ENCODE data around the gene FAM3A. TPM values are rescaled to one million over a fixed set of nuclear protein-coding genes. Genes with fewer than 3 reads are reported as not detected.

Gene FAM3A
- total RNA-seq, 1 experiment from 2014 or later: 88.8 TPM

DNA sequence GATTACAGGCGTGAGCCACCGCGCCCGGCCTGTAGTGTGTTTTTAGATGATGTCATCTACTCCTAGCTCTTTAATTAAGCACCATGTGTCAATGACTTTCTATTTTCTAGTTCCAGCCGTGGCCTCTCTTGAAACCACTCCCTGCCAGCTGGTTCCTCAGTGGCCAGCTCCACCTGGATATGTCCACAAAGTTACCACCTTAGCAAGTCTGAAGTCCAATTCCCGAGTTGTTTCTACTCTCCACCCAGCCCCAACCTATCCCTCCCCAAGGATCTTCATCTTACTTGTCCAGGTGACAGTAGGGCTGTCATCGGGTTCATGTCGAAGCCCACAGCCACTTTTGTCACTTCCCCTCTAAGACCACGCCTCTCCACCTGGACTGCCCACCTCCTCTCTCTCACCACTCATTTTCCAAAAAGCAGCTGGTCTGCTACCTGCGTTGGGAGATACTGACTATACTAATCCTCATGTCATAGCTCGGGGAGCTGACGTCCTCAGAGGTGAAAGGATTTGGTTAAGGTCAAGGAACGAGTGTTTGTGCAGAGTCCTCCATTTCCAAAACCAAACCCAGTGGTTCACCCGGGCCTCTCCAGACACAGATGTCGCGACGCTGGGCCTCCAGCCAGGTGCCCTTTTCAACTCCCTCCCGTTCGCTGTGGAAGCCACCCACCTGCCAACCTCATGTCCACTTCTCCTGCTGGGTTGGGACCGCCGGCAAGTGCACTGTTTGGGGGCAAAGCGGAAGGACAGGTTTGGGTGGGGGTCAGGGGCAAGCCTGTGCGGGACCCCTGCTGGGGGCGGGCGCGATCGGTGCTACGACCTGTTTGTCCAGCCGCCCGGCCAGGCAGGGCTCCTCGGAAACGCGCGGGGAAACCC lies 704 bp downstream of the FAM3A start:
- H3K36me3 ChIP-seq (ENCODE audit: control insufficient read depth, insufficient read depth, low read length): no peaks in the 10 kb centered on the region
- ATAC-seq: peak; percentile 7
- TF ChIP-seq TCF7L2 (IDR thresholded peaks at IDR 0.05; ENCODE audit: low read depth, low read length) (no peak), SIN3A (IDR thresholded peaks at IDR 0.05; ENCODE audit: borderline replicate concordance, insufficient read depth, low read depth, low read length) (no peak), POLR2AphosphoS5 (IDR thresholded peaks at IDR 0.05; ENCODE audit: low read depth, low read length) (no peak)
- TF ChIP-seq, protein P1, sequence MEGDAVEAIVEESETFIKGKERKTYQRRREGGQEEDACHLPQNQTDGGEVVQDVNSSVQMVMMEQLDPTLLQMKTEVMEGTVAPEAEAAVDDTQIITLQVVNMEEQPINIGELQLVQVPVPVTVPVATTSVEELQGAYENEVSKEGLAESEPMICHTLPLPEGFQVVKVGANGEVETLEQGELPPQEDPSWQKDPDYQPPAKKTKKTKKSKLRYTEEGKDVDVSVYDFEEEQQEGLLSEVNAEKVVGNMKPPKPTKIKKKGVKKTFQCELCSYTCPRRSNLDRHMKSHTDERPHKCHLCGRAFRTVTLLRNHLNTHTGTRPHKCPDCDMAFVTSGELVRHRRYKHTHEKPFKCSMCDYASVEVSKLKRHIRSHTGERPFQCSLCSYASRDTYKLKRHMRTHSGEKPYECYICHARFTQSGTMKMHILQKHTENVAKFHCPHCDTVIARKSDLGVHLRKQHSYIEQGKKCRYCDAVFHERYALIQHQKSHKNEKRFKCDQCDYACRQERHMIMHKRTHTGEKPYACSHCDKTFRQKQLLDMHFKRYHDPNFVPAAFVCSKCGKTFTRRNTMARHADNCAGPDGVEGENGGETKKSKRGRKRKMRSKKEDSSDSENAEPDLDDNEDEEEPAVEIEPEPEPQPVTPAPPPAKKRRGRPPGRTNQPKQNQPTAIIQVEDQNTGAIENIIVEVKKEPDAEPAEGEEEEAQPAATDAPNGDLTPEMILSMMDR (IDR thresholded peaks at IDR 0.05): no peak
- TF ChIP-seq, protein P2, sequence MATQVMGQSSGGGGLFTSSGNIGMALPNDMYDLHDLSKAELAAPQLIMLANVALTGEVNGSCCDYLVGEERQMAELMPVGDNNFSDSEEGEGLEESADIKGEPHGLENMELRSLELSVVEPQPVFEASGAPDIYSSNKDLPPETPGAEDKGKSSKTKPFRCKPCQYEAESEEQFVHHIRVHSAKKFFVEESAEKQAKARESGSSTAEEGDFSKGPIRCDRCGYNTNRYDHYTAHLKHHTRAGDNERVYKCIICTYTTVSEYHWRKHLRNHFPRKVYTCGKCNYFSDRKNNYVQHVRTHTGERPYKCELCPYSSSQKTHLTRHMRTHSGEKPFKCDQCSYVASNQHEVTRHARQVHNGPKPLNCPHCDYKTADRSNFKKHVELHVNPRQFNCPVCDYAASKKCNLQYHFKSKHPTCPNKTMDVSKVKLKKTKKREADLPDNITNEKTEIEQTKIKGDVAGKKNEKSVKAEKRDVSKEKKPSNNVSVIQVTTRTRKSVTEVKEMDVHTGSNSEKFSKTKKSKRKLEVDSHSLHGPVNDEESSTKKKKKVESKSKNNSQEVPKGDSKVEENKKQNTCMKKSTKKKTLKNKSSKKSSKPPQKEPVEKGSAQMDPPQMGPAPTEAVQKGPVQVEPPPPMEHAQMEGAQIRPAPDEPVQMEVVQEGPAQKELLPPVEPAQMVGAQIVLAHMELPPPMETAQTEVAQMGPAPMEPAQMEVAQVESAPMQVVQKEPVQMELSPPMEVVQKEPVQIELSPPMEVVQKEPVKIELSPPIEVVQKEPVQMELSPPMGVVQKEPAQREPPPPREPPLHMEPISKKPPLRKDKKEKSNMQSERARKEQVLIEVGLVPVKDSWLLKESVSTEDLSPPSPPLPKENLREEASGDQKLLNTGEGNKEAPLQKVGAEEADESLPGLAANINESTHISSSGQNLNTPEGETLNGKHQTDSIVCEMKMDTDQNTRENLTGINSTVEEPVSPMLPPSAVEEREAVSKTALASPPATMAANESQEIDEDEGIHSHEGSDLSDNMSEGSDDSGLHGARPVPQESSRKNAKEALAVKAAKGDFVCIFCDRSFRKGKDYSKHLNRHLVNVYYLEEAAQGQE (IDR thresholded peaks at IDR 0.05; ENCODE audit: insufficient read depth in 1 of 2, low read depth in 2 of 2, low read length in 1 of 2): no peak
- DNase-seq (ENCODE audit: low read depth, low spot score): no peak
- H3K27ac ChIP-seq (ENCODE audit: low read length): peak overlapping the region; percentile 89
- peak overlapping the region; percentile 72 to 86 for H3K4me3 ChIP-seq (ENCODE audit: low read depth in 2 of 2, low read length in 2 of 2)
- in situ Hi-C loops (cut with HindIII; ENCODE audit: low pct_unique_long_range_greater_than_20kb, low sequenced_read_pairs): no loop called here
- ChIA-PET POLR2A (interaction anchor here (0.7 kb wide), 1 partner anchor 84 kb away, joined by 3 read pairs; no protein-coding TSS in a partner anchor), CTCF (no interaction called here)
- intact Hi-C loops (cut with micrococcal nuclease; ENCODE audit: unreplicated experiment): no loop called here
- BruUV-seq (replicated peaks): no TSS peak
- H3K4me1 ChIP-seq (ENCODE audit: control insufficient read depth, insufficient read depth, low read length): peaks cover 12% of the 10 kb centered on the region
- no peaks in the 10 kb centered on the region for H3K27me3 ChIP-seq (ENCODE audit: control insufficient read depth, insufficient read depth, low read length)
- H3K9me3 ChIP-seq (ENCODE audit: control insufficient read depth, insufficient read depth, low read depth, low read length): no peaks in the 10 kb centered on the region

DNA sequence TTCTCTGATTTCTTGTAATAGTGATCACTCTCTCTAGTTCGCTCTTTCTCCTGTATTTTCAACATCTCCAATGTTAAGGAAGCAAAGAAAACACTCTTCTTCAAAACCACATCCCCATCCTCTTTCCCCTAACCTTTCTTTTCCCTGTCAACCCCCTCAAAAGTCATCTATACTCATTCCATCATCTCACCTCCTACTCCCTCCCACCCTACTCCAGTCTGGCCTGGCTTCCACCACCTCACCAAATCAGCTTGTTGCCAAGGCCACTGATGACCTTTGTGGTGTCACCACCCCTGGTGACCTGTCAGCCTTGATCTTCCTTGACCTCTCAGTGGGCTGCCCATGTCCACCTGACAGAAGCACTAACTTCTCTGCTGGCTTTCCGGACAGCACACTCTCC lies 2.3 kb downstream of the FAM3A start:
- ATAC-seq: no peak
- Histone ChIP-seq H3K27me3 (ENCODE audit: control insufficient read depth, insufficient read depth, low read length) (no peaks in the 10 kb centered on the region), H3K9me3 (ENCODE audit: control insufficient read depth, insufficient read depth, low read depth, low read length) (no peaks in the 10 kb centered on the region), H3K36me3 (ENCODE audit: control insufficient read depth, insufficient read depth, low read length) (no peaks in the 10 kb centered on the region), H3K27ac (ENCODE audit: low read length) (no peak overlapping the region), H3K4me1 (ENCODE audit: control insufficient read depth, insufficient read depth, low read length) (peaks cover 12% of the 10 kb centered on the region), H3K4me3 (ENCODE audit: low read depth in 2 of 2, low read length in 2 of 2) (no peak overlapping the region)
- no peak for TF ChIP-seq POLR2AphosphoS5 (IDR thresholded peaks at IDR 0.05; ENCODE audit: low read depth, low read length)
- TF ChIP-seq TCF7L2 (IDR thresholded peaks at IDR 0.05; ENCODE audit: low read depth, low read length): no peak
- TF ChIP-seq, protein P1 (IDR thresholded peaks at IDR 0.05): no peak
- TF ChIP-seq, protein P2 (IDR thresholded peaks at IDR 0.05; ENCODE audit: insufficient read depth in 1 of 2, low read depth in 2 of 2, low read length in 1 of 2): no peak
- TF ChIP-seq SIN3A (IDR thresholded peaks at IDR 0.05; ENCODE audit: borderline replicate concordance, insufficient read depth, low read depth, low read length): no peak
- CTCF ChIA-PET: no interaction called here
- in situ Hi-C loops (cut with HindIII; ENCODE audit: low pct_unique_long_range_greater_than_20kb, low sequenced_read_pairs): no loop called here
- intact Hi-C loops (cut with micrococcal nuclease; ENCODE audit: unreplicated experiment): no loop called here
- DNase-seq (ENCODE audit: low read depth, low spot score): no peak
- POLR2A ChIA-PET: no interaction called here
- BruUV-seq (replicated peaks): no TSS peak
